K562 (cell line): ENCODE data around the gene SAP30BP. TPM values are rescaled to one million over a fixed set of nuclear protein-coding genes. Genes with fewer than 3 reads are reported as not detected.

Experiments used
- ATF1 ChIP-seq, 2 experiments: fragments of 450-650 bp in 1 of 2; IDR thresholded peaks; 2 replicates each; pipeline ENCODE4 v1.6.1; 2016; ENCODE audit warnings: missing compliant biosample characterization in 1 of 2, missing genetic modification characterization in 1 of 2
- ELF1 ChIP-seq: fragments of 200-800 bp; sonication (Bioruptor generic); IDR thresholded peaks from 2 replicates; pipeline ENCODE4 v1.6.1; 2016; ENCODE audit warnings: missing genetic modification characterization, missing compliant biosample characterization
- EP300 ChIP-seq: IDR thresholded peaks from 2 replicates; pipeline ENCODE4 v1.6.1; 2012; ENCODE audit warnings: low read length, improper control_type of control experiment
- ETV5 ChIP-seq: sonication (generic); formaldehyde crosslinking; IDR thresholded peaks from 2 replicates; pipeline ENCODE4 v1.4.0; 2020; ENCODE audit warnings: low read depth, mild to moderate bottlenecking, missing genetic modification reagents
- HDGF ChIP-seq: fragments of 450-650 bp; IDR thresholded peaks from 2 replicates; pipeline ENCODE4 v1.6.1; 2016
- KDM4B ChIP-seq, 2 experiments: fragments of 450-650 bp in 1 of 2; sonication (generic) in 1 of 2; IDR thresholded peaks; 2 replicates each; pipeline ENCODE4 v1.6.1; 2016 to 2017; ENCODE audit warnings: borderline replicate concordance in 2 of 2, antibody characterized with exemption in 1 of 2, low read depth in 1 of 2, mild to moderate bottlenecking in 1 of 2
- NFATC3 ChIP-seq: fragments of 450-650 bp; IDR thresholded peaks from 2 replicates; pipeline ENCODE4 v1.6.1; 2017; ENCODE audit warnings: mild to moderate bottlenecking
- NFXL1 ChIP-seq: fragments of 450-650 bp; formaldehyde crosslinking; IDR thresholded peaks from 2 replicates; pipeline ENCODE4 v1.4.0; 2021; ENCODE audit warnings: mild to moderate bottlenecking
- PML ChIP-seq: IDR thresholded peaks from 2 replicates; pipeline ENCODE4 v1.6.1; 2012; ENCODE audit warnings: low read length, inconsistent platforms
- POLR2AphosphoS2 ChIP-seq: IDR thresholded peaks from 2 replicates; pipeline ENCODE4 v1.6.1; 2012; ENCODE audit warnings: low read length, improper control_type of control experiment
- RFX1 ChIP-seq: fragments of 450-650 bp; IDR thresholded peaks from 2 replicates; pipeline ENCODE4 v1.6.1; 2016; ENCODE audit warnings: mild to moderate bottlenecking, moderate library complexity
- SMARCA5 ChIP-seq: fragments of 450-650 bp; IDR thresholded peaks from 2 replicates; pipeline ENCODE4 v1.6.1; 2016
- SRSF3 ChIP-seq: fragments of 200-400 bp; formaldehyde crosslinking; IDR thresholded peaks from 2 replicates; pipeline ENCODE4 v1.6.1; 2016; ENCODE audit warnings: mild to moderate bottlenecking, low read length, moderate library complexity; ENCODE audit not compliant: insufficient read depth
- TFE3 ChIP-seq: fragments of 450-650 bp; formaldehyde crosslinking; IDR thresholded peaks from 2 replicates; pipeline ENCODE4 v1.4.0; 2020; ENCODE audit warnings: mild to moderate bottlenecking, mixed read lengths
- UBTF ChIP-seq, 2 experiments: IDR thresholded peaks; 2 replicates each; pipeline ENCODE4 v1.6.1; 2012; ENCODE audit warnings: improper control_type of control experiment in 2 of 2, low read depth in 2 of 2, low read length in 2 of 2, borderline replicate concordance in 1 of 2
- YY1 ChIP-seq, 3 experiments: IDR thresholded peaks; 2 replicates each; pipeline ENCODE4 v1.6.1; 2011; ENCODE audit warnings: low read length in 2 of 3, mild to moderate bottlenecking in 2 of 3, moderate library complexity in 2 of 3, borderline replicate concordance in 1 of 3, control low read depth in 1 of 3, low read depth in 1 of 3; ENCODE audit not compliant: insufficient read depth in 3 of 3, insufficient replicate concordance in 2 of 3, control insufficient read depth in 1 of 3, insufficient read length in 1 of 3; ENCODE audit errors: extremely low read depth in 1 of 3
- ZBTB49 ChIP-seq: sonication (generic); formaldehyde crosslinking; IDR thresholded peaks from 2 replicates; pipeline ENCODE4 v1.8.0; 2022; ENCODE audit warnings: missing genetic modification reagents, mild to moderate bottlenecking, borderline replicate concordance
- ZNF277 ChIP-seq: fragments of 250-450 bp; sonication (Bioruptor Pico); IDR thresholded peaks from 2 replicates; pipeline ENCODE4 v1.8.0; 2022; ENCODE audit warnings: inconsistent platforms, mild to moderate bottlenecking, moderate library complexity, borderline replicate concordance
- ZNF584 ChIP-seq: fragments of 200-800 bp; sonication (Bioruptor generic); IDR thresholded peaks from 2 replicates; pipeline ENCODE4 v1.6.1; 2016; ENCODE audit warnings: low read depth, mild to moderate bottlenecking, missing genetic modification characterization, missing compliant biosample characterization
- polyA plus RNA-seq, 8 experiments: library from polyadenylated mRNA; depleted of rRNA in 4 of 8; stranded (reverse) in 5 of 8; unstranded in 3 of 8; fragments of >200 nt; fragmentation: Nextera tagmentation in 2 of 8; fragmentation: Illumina TruSeq in 1 of 8; extraction: Ambion mirVana in 2 of 8; extraction: Trizol in 1 of 8; gene quantifications; 2 replicates each; pipeline versions ENCODE4 v1.2.1 to v1.2.3, GENCODE V29; 2011 to 2014; ENCODE audit warnings: inconsistent platforms in 1 of 8, missing spikeins in 1 of 8
- total RNA-seq, 7 experiments: library from RNA; depleted of rRNA in 6 of 7; stranded (reverse); fragments of >200 nt in 6 of 7; fragmentation: Illumina TruSeq in 2 of 7; extraction: Trizol in 2 of 7; gene quantifications; 2 replicates each; pipeline versions ENCODE4 v1.2.1 to v1.2.3, GENCODE V29; 2011 to 2021; ENCODE audit warnings: low replicate concordance in 1 of 7

SAP30BP gene
- total and polyA plus RNA-seq, 9 of the 15 experiments (the other 6 are each of a cell fraction or from before 2014, with no cell fraction given), result 45.3 to 154 (median 71.7) TPM

- TF ChIP-seq PML (no peak), YY1 (IDR thresholded peaks at IDR 0.05; ENCODE audit: borderline replicate concordance in 1 of 3, control insufficient read depth in 1 of 3, extremely low read depth in 1 of 3, insufficient read depth in 3 of 3, insufficient read length in 1 of 3, insufficient replicate concordance in 2 of 3, low read depth in 1 of 3, low read length in 2 of 3) (peak in 2 of 3 experiments; percentile 53 to 63), HDGF (no peak), ETV5 (CRISPR knock-in tag) (0 out of 2 replicates have a peak, but pooled peaks have one; percentile 31), RFX1 (no peak), SMARCA5 (no peak), ZBTB49 (CRISPR knock-in tag) (no peak), TFE3 (CRISPR knock-in tag) (peak; percentile 48), ATF1 (CRISPR knock-in tag; IDR thresholded peaks at IDR 0.05) (no peak), ATF1 (tag; IDR thresholded peaks at IDR 0.05) (peak; percentile 48), SRSF3 (no peak), NFXL1 (CRISPR knock-in tag) (no peak), NFATC3 (no peak), EP300 (no peak; the same call in 1 of the 2 replicates), POLR2AphosphoS2 (no peak), ZNF277 (CRISPR knock-in tag) (no peak), UBTF (IDR thresholded peaks at IDR 0.05; ENCODE audit: borderline replicate concordance in 1 of 2, low read depth in 2 of 2, low read length in 2 of 2) (peak; percentile 60 to 84; a peak in 1 of 4 replicates), ZNF584 (CRISPR knock-in tag) (no peak), KDM4B (IDR thresholded peaks at IDR 0.05; ENCODE audit: borderline replicate concordance in 2 of 2, low read depth in 1 of 2) (no peak; a peak in 1 of 4 replicates), ELF1 (tag) (no peak)
Observed at GRCh38 chr17:75753514-75754377, 86.6 kb downstream of the SAP30BP start (continued).
